BE2C (cell line): ENCODE data around the gene OGDHL.

ENCODE experiments used
- DNase-seq: peaks from one replicate; pipeline ENCODE4 v3.0.0-alpha.2; 2020
- H3K27me3 ChIP-seq: fragments of 250-450 bp; sonication (Bioruptor Pico); 2 replicates; pipeline ENCODE4 v1.5.1; 2020; ENCODE audit warnings: mild to moderate bottlenecking
- H3K36me3 ChIP-seq: fragments of 250-450 bp; sonication (Bioruptor Pico); 2 replicates; pipeline ENCODE4 v1.5.1; 2020; ENCODE audit warnings: mild to moderate bottlenecking
- H3K4me1 ChIP-seq: fragments of 250-450 bp; sonication (Bioruptor Pico); 2 replicates; pipeline ENCODE4 v1.5.1; 2020
- H3K4me3 ChIP-seq: 2 replicates; pipeline ENCODE4 v1.5.1; 2011; ENCODE audit warnings: low read depth, low read length
- H3K9me3 ChIP-seq: fragments of 250-450 bp; sonication (Bioruptor Pico); 2 replicates; pipeline ENCODE4 v1.5.1; 2020
- CTCF ChIP-seq: IDR thresholded peaks from 2 replicates; pipeline ENCODE4 v1.5.1; 2012; ENCODE audit warnings: mild to moderate bottlenecking, low read depth, low read length

The OGDHL gene

GRCh38 chr10:49768731-49769130, 6.6 kb upstream of the OGDHL start:
- no peak for DNase-seq
- H3K4me3 ChIP-seq = no peak overlapping the region
- H3K4me1 ChIP-seq = no peaks in the 10 kb centered on the region
- no peaks in the 10 kb centered on the region for H3K9me3 ChIP-seq
- H3K27me3 ChIP-seq = no peaks in the 10 kb centered on the region
- H3K36me3 ChIP-seq = no peaks in the 10 kb centered on the region
- TF ChIP-seq CTCF = no peak

- H3K36me3 ChIP-seq = no peaks in the 10 kb centered on the region
- DNase-seq = no peak
- no peak for TF ChIP-seq CTCF
- H3K4me3 ChIP-seq = no peak overlapping the region
- no peaks in the 10 kb centered on the region for H3K27me3 ChIP-seq
- no peaks in the 10 kb centered on the region for H3K9me3 ChIP-seq
- H3K4me1 ChIP-seq = no peaks in the 10 kb centered on the region; the same call in 1 of the 2 replicates
These were observed 6.2 kb upstream of the OGDHL start for GRCh38 chr10:49768329-49768728.

GRCh38 chr10:49767752-49768151, 5.6 kb upstream of the OGDHL start:
- no peak for TF ChIP-seq CTCF
- no peak for DNase-seq
- Histone ChIP-seq H3K4me3 (no peak overlapping the region), H3K27me3 (no peaks in the 10 kb centered on the region), H3K36me3 (no peaks in the 10 kb centered on the region), H3K9me3 (no peaks in the 10 kb centered on the region), H3K4me1 (peaks cover 3% of the 10 kb centered on the region)

- no peak overlapping the region for H3K4me3 ChIP-seq
- peaks cover 6% of the 10 kb centered on the region for H3K4me1 ChIP-seq
- H3K27me3 ChIP-seq = no peaks in the 10 kb centered on the region
- TF ChIP-seq CTCF = no peak
- no peak for DNase-seq
- H3K36me3 ChIP-seq = no peaks in the 10 kb centered on the region
- H3K9me3 ChIP-seq = no peaks in the 10 kb centered on the region
These were observed 4.4 kb upstream of the OGDHL start for GRCh38 chr10:49766484-49766883.

- TF ChIP-seq CTCF = no peak
- peak overlapping the region; percentile 76 for H3K4me3 ChIP-seq
- H3K27me3 ChIP-seq = no peaks in the 10 kb centered on the region
- H3K4me1 ChIP-seq = peaks cover 10% of the 10 kb centered on the region
- H3K36me3 ChIP-seq = peaks cover 2% of the 10 kb centered on the region; the same call in 1 of the 2 replicates
- DNase-seq = no peak
- H3K9me3 ChIP-seq = no peaks in the 10 kb centered on the region
These were observed 399 bp upstream of the OGDHL start for GRCh38 chr10:49762566-49762877.

- no peaks in the 10 kb centered on the region for H3K9me3 ChIP-seq
- no peak for DNase-seq
- peaks cover 12% of the 10 kb centered on the region for H3K36me3 ChIP-seq
- H3K27me3 ChIP-seq = no peaks in the 10 kb centered on the region
- H3K4me1 ChIP-seq = peaks cover 12% of the 10 kb centered on the region
- TF ChIP-seq CTCF = no peak
- peak overlapping the region; percentile 76 for H3K4me3 ChIP-seq
These were observed 828 bp downstream of the OGDHL start for GRCh38 chr10:49761201-49761788.
